GM18508 (cell line): Measurements from ENCODE around the gene CDH13.

Experiments used
- ATAC-seq: cut with Tn5 transposase; IDR thresholded peaks from one replicate; pipeline ENCODE4 v1.9.1; 2021; ENCODE audit warnings: moderate number of reproducible peaks; ENCODE audit not compliant: insufficient read depth, unreplicated experiment

Gene CDH13

DNA sequence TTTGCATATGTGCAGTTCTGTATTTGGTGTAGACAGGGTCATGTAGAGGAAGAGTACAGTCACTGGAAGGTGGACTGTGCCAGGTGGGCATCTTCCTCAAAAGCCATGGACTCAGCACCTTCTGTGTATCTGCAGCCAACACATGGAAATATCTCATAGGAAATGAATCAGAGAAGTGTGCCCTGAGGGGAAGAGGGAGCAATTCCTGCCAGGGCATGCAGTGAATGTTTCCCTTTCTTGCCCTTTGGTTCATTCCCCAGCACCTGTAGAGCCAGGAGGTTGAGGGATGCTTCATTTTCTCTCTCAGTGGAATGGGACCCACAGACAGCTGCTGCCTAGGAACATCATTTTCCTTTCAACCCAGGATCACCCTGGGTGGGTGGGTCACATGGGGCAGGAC is 1034.9 kb downstream of the CDH13 start:
- ATAC-seq, result no peak

DNA sequence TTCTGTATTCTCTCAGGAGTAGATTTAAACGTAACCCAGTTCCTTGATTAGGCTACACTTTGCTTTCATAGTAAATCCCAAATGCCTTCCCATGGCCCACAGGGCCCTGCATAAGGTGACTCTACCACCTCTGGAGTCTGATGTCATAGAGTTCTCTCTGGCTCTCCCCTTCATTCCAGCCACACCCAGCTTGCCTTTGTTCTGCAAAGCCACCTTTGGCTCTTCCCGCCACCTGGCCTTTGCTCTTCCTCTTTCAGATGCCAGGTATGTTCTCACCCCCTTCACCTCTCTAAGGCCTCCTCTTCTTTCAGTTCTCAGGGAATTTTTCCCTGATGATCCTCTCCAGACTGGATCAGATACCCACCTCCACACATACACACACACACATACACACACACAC is 1039.7 kb downstream of the CDH13 start:
- no peak for ATAC-seq

DNA sequence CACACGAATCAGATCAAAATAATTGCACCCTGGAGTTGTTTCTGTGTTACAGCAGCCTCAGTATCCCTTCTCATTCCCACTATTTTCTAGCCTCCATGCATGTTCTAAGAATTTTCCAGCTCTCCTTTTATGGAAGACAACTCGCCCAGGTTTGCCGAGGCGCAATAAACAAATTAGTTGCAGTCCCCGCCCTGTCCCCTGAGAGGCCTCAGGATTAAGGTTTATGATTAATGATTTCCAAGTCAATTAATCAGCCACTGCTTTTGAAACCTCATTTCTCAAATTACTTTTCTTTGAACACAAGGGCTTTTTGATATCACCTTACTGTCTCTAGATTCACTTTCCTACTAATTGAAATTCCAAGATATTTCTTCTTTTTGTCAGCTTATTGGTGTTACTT is 1042.7 kb downstream of the CDH13 start:
- no peak for ATAC-seq

DNA sequence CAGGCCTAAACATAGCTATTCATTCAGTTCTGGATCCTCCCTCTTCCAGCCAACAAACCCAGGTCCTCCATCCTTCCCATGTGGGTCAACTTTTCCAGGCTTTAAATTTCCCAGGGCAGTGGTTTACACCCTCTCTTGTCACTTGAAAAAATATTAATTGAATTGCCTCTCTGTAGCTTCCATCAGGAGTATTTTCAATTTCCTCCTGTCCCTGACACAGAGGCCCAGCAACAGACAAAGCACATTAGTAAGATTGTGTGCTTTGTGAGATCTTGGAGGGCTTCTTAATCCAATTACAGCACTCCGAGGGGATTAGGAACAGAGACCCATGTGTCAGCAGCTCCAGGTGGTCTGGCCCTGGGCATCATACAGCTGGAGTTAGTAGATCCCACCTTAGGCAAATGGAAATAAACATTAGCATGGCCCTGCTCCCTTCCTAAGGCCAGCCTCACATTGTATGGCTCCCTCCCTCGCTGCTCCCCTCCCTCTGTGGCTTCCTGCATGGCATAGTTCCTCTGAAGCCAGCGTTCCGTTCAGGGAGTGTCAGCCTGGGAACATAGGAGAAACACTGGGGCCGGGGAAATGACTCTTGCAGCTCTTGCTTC is 1048.3 kb downstream of the CDH13 start:
- ATAC-seq, result no peak

DNA sequence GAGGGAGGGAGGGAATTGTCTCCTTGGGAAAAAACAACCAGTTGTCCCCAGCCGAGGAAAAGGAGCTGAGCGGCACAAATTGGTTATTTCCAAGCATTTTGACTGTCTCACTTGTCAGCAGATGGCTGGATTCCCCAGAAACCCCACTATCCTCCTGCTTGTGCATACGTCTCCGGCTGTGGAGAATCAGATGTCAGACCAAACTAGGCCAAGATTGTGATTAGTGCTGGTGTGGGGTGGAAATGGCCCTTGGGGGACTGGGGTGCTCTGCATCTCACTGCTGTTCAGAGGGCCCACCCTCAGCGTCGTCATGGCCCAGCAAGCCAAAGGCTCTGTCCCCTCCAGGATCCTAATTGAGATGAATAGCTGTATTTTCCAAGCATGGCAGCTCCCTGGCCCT is 1049.3 kb downstream of the CDH13 start:
- no peak for ATAC-seq

DNA sequence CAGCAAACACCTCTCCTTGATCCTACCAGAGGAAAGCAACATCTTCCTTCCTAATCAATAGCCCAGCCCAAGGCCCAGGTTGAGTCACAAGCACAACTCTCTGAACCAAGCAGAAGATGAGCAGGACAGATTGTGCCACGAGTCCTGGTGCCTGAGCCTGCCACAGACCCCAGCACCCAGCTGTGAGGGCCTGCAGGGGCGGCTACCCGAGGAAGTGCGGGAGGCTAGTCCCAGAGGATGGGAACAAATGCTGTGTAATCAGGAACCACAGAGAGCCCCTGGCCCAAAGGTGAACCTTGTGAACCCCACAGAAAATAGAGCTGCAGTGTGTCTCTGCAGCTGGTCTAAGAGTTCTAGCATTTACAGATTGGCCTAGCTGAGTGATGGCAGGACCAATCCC is 1054.2 kb downstream of the CDH13 start:
- ATAC-seq, result no peak

DNA sequence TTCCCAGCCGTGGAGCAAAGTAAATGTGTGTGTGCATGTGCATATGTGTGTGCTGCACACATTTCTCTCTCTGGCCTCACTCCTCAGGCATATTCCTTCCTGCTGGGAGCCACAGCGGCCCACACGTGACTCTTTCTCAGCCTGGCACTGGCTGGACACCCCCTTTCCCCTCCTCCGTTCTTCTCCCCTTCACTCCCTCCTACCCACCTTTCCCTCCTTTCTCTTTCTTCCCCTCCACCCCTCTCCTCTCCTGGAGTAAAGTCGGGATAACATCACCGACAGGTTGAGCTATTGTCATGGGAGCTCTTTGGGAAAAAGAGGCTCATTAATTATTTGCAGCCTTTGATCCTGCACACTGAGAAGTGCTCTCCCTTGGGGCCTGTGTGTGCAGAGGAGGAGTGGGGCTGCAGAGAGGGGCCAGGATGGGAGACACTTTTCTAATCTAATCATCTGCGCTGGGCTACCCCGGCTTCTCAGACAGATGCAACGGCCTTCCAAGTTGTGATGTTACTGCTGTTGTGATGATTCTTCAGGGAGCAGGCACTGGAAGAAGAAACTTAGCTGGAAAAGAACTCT is 1054.7 kb downstream of the CDH13 start:
- no peak for ATAC-seq

DNA sequence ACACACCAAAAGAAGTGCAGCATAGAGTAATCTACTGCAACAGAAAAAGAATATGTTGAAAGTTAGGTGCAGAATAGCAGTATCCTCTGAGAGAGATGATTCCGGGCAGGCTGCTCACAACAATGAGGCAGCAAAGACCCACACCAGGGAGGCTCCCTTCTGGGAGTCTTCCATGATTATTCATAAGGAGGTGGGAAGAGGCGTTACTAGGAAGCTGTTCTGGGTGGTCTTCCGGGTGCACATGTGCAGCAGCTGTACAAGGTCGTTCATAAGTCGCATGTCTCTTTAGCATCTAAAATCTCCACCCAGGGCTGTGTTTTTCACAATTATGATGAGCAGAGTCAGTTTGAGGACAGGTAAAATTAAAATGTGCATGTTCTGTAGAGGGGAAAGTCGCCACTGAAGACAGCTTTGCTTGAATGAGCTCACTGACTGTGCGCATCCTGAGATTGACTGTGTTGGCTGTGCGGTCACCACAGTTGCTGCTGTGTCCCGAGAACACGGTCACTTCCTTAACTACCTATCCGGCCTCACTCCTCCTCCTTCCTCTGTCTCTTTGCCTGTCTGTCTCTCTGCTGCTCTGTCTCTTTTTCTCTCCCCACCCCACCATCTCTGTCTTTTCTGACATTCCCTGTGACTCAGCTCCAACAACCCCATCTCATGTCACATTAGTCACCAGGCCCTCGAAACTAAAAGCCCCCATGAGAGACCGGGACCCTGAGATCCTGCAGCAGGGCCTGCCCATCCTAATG is 1055.5 kb downstream of the CDH13 start:
- ATAC-seq, result no peak

DNA sequence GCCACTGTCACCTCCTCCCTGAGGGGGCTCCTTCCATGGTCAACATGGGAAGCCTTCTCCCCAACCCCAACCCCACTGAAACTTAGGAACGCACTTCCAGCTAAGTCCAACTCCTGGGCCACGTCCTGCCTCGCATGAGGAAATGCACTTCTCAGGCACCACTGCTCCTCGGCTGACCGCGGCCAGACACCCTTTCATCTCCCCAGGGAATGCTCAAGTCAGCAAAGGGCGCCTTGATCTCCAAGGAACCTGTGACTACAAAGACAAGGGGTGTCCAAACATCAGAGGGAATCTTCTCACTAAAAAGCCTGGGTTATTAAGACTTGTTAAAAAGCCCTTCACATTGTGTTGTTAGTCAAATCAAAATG is 1056.1 kb downstream of the CDH13 start:
- no peak for ATAC-seq

DNA sequence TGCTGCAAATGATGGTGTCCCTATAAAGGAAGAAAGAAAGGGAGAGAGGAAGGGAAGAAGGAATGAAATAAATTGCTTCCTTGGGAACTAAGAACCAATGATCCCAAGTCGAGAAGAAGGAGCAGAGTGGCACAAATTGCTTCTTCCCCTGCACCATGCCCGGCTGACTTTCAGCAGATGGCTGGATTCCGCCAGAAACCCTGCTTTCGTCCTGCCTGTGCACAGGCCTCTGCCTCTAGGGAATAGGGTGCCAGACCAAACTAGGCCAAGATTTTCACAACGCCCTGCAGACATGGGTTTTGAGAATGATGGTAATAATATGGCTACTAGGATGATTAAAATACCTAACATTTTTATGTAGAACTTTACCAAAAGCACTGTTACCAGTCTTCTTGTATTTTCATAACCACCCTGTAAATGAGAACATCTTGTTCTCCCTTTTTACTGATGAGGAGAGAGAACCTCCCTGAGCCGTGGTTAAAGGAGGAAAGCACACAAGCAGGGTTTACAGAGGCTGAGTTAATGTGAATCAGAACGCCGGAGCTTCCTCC is 1058.9 kb downstream of the CDH13 start:
- ATAC-seq, result no peak

DNA sequence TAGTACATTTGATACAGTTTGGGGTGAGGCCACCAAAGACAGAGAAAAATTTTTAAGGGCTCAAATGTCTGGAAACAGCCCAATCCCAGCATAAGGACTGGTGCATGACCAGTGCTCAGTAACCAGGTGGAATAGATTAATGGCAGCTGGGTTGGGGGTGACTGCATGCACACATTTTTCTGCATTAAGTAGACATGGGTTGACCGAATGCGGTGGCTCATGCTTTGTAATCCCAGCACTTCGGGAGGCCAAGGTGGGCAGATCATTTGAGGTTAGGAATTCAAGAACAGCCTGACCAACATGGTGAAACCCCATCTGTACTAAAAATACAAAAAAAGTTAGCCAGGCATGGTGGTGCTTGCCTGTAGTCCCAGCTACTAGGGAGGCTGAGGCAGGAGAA is 1060.0 kb downstream of the CDH13 start:
- no peak for ATAC-seq

DNA sequence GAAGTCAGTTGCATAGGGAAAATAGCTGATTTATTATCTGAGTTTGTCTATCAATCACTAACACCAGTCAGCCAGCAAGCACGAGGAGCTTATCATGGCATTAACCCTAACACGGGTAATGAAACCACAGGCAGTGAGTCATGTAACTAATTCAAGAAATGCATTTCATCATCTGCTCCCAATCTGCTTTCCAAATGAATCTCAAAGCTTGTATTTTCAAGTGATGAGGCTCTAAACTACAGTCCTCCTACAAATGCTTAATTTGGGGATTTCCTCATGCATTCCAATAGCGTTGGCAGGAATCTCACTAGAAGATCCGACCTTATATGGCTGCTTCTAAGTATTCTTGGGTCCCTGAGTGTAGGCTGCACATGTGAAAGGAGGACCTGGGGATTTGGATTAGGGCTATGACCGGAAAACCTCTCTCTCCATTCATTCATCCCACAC is 1062.6 kb downstream of the CDH13 start:
- ATAC-seq, result peak; percentile 62

DNA sequence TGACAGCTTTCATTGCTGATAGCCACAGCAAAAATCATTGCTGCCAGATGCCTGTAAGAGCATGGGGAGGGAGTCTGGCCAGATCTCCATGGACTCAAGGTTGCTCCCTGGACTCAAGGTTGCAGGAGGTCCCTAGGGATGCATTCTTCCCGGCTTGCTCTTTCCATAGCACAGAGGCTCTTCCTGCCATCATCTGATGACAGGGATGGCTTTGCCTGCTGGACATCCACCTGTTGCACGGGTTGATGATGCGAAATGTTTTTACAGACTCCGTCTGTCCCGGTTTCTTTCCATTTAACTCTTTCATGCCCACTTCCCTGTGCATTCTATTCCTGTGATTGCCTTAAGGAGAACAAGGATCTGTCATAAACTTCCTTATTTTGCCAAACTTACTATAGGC is 1065.5 kb downstream of the CDH13 start:
- ATAC-seq, result no peak

DNA sequence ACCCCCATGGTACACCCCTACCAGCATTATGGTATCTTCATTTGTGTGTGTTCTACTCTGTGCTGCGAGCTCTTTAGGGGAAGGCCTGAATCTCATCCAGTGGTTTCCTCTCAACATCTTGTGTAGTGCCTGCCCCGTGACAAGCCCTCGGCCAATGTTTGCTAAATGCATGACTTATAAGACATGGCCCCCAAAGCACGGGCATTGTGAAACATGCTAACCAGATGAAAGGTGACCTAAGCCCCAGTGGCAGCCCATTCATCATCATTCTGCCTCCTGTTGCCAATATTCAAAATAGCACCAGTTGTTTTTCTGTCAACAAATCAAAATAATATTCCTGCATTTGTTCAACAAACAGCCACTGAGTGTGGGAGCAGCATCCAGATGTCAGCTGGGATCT is 1072.2 kb downstream of the CDH13 start:
- ATAC-seq, result no peak

DNA sequence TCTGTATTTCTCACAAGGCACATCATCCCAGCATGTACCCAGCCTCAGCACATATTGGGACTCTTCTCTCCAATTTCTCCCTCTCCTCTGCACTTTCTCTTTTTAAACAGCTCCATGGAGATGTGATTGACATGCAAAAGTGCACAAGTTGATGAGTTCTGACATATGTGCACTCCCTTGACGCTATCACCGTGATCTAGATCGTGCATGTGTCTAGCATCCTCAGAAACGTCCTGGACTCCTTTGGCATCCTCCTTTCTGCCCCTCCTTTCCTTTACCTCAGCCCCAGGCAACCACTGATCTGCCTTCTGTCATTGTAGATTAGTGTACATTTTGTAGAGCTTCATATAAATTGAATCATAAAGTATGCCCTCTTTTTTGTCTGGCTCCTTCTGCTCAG is 1073.0 kb downstream of the CDH13 start:
- no peak for ATAC-seq

DNA sequence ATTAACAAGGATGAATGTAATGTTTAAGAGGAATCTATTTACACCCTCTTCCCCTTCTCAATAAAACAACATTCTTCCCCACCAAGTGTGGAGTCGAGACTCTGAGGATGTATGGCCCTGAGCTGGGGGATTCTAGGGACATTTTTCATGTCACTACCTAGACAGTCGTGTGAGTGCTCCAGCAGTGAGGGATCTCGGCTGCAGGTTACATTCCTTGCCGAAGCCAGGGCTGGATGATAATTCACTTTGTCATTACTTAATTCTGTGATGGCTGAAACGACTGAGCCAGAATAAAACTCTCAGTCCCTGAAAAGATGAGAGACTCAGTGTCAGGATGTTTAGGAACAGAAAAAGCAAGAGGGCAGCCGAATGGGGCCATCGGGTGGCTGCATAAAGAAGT is 1074.1 kb downstream of the CDH13 start:
- no peak for ATAC-seq

DNA sequence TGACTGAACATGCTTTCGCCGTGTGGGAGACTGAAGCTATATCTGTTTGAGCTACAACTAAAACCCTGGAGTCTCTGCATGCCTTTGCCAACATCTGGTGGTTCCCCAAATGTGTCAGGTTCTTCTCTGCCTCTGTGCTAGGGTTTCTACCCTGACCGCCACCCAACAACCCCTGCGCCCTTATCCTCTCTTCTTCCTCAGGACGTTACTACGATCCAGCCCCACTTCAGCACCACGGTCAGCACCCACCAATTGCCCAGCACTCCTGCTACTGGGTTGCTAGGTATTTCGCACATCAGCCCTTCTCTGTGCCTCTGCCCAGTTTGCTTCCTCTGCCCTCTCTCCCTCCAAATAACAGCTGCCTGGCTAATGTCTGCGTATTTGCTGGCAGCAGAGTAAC is 1074.7 kb downstream of the CDH13 start:
- no peak for ATAC-seq

DNA sequence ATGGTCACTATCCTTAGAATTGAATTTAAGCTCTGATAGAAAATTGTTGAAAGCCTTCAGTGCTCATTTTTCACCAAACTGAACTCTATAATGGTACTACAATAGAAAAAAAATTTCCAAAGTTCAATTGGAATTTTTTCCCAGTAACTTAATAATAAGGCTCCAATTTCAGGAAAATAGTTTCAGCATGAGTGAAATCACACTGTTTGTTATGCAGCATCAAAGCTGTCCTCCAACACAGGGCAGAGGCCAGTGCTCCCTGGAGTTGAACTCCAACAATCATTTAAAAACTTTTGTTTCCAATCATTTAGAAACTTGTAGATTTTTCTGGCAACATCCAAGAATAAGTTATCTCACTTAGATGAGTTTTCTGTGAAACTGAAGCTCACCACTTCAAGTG is 1077.9 kb downstream of the CDH13 start:
- no peak for ATAC-seq

DNA sequence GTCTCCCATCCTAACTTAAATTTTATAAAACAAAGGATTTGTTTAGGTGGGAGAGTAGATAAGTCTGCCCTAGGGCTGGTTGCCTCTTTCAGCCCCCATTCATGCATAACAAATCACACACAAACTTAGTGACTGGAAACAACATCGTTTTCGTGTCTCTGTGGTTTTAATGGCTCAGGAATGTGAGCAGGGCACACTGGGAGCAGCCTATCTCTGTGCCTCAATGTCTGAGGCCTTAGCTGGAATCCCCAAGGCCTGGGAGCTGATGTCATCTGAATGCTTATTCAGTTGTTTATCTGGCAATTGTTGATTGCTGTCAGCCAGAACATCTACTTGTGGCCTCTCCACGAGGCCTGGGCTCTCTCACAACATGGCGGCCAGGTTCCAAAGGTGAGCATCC is 1079.1 kb downstream of the CDH13 start:
- no peak for ATAC-seq

DNA sequence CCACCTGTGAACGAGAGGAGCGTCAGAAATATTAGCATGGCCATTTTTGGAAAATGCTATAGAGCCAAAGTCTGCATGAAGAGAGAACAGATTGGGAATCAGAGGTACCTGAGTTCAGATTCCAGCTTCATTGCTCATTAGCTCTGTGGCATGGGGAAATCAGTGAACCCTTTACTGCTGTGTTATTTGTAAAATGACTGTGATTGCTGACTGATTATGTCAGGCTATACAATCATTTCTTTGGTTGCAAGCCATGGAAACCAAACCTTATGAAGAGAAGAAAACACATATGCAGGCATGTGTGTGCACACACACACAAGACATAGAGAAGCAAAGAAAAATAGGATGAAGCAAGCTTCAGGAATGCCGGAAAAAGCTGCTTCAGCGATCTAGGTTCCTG is 1079.6 kb downstream of the CDH13 start:
- ATAC-seq, result no peak

DNA sequence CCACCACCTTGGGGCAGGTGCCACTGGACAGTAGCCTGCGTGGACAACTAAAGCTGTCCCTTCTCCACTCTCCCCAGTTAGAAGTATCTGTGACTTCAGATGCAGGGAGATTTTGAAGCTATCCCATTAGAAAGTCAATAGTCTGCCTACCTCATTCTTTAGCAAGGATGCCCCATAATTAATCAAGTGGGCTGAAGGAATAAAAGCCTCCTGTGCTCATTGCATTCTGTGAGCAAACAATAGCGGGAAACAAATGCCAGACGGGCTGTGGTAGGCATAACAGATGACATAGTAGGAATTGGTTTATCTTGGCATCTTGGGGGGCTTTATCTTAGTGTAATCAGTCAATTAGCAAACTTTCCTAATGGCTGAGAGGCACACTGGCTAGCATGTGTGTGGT is 1084.3 kb downstream of the CDH13 start:
- ATAC-seq, result no peak

DNA sequence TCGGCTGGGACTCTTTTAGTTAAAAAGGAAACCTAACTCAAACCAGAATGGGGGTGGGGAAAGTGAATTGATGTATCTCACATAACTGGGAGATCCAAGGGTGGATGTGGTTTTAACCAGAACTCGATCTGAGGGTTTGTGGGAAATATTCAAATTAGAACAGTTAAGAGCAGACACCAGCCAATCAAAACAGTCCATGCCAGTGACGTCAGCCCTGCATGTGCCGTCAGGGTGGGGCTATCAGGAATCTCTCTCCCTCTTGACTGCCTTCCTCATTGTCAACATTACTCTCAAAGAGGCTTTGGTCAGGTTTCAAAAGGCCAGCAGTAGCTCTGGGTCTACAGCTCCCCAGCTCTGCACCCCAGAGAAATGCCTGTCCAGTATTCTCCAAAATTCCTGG is 1086.8 kb downstream of the CDH13 start:
- ATAC-seq, result no peak
